ENCODE data around the gene FTO. TPM values are rescaled to one million over a fixed set of nuclear protein-coding genes. Genes with fewer than 3 reads are reported as not detected.

Gene FTO
- total RNA-seq, 4 donors from 2014 or later, result 63.2 to 151 (median 105) TPM

GRCh38 chr16:54048586-54049495 lies 344.9 kb downstream of the FTO start:
- H3K4me3 ChIP-seq, result no peak overlapping the region
- TF ChIP-seq CTCF (IDR thresholded peaks at IDR 0.05) (no peak), POLR2A (IDR thresholded peaks at IDR 0.05) (no peak)
- H3K4me1 ChIP-seq, result no peaks in the 10 kb centered on the region
- intact Hi-C loops (cut with DNase I; ENCODE audit: low total_unique reads), result no loop called here
- no peak for DNase-seq
- H3K27ac ChIP-seq, result no peak overlapping the region
- no peaks in the 10 kb centered on the region for H3K36me3 ChIP-seq
- H3K27me3 ChIP-seq, result no peaks in the 10 kb centered on the region
- no peaks in the 10 kb centered on the region for H3K9me3 ChIP-seq

- H3K4me1 ChIP-seq, result no peaks in the 10 kb centered on the region
- no peak for DNase-seq
- TF ChIP-seq CTCF (IDR thresholded peaks at IDR 0.05) (no peak), POLR2A (IDR thresholded peaks at IDR 0.05) (no peak)
- H3K27ac ChIP-seq, result no peak overlapping the region
- no peak overlapping the region for H3K4me3 ChIP-seq
- intact Hi-C loops (cut with DNase I; ENCODE audit: low total_unique reads), result no loop called here
- H3K36me3 ChIP-seq, result no peaks in the 10 kb centered on the region
- no peaks in the 10 kb centered on the region for H3K27me3 ChIP-seq
- no peaks in the 10 kb centered on the region for H3K9me3 ChIP-seq
These were observed 345.9 kb downstream of the FTO start for GRCh38 chr16:54049591-54050458.

GRCh38 chr16:54050459-54051210 lies 346.7 kb downstream of the FTO start:
- DNase-seq, result no peak
- H3K27ac ChIP-seq, result no peak overlapping the region
- H3K4me1 ChIP-seq, result no peaks in the 10 kb centered on the region
- H3K4me3 ChIP-seq, result no peak overlapping the region
- intact Hi-C loops (cut with DNase I; ENCODE audit: low total_unique reads), result no loop called here
- TF ChIP-seq POLR2A (IDR thresholded peaks at IDR 0.05) (no peak), CTCF (IDR thresholded peaks at IDR 0.05) (no peak)
- H3K36me3 ChIP-seq, result no peaks in the 10 kb centered on the region
- no peaks in the 10 kb centered on the region for H3K27me3 ChIP-seq
- no peaks in the 10 kb centered on the region for H3K9me3 ChIP-seq

- DNase-seq, result no peak
- H3K4me3 ChIP-seq, result no peak overlapping the region
- no peaks in the 10 kb centered on the region for H3K9me3 ChIP-seq
- H3K27me3 ChIP-seq, result no peaks in the 10 kb centered on the region
- no peaks in the 10 kb centered on the region for H3K36me3 ChIP-seq
- intact Hi-C loops (cut with DNase I; ENCODE audit: low total_unique reads), result no loop called here
- TF ChIP-seq POLR2A (IDR thresholded peaks at IDR 0.05), result no peak
- no peak for TF ChIP-seq CTCF (IDR thresholded peaks at IDR 0.05)
- no peaks in the 10 kb centered on the region for H3K4me1 ChIP-seq
- H3K27ac ChIP-seq, result no peak overlapping the region
These were observed 347.9 kb downstream of the FTO start for GRCh38 chr16:54051821-54052220.

All from uterus (tissue), 4 donors.